NOMO-1 treated with dmso at 0.1 percent for 144 hours (cell line): ENCODE measurements around the gene IQGAP3.
"Not testable (repeated sequence)": the region's sequence is repeated elsewhere in the genome, so short reads cannot be mapped to it uniquely, and the experiment has no call there.

Source experiments
- DNase-seq: peaks from one replicate; lab custom pipeline; 2025; ENCODE audit not compliant: unreplicated experiment; lab: John Stamatoyannopoulos, UW

IQGAP3 gene, protein sequence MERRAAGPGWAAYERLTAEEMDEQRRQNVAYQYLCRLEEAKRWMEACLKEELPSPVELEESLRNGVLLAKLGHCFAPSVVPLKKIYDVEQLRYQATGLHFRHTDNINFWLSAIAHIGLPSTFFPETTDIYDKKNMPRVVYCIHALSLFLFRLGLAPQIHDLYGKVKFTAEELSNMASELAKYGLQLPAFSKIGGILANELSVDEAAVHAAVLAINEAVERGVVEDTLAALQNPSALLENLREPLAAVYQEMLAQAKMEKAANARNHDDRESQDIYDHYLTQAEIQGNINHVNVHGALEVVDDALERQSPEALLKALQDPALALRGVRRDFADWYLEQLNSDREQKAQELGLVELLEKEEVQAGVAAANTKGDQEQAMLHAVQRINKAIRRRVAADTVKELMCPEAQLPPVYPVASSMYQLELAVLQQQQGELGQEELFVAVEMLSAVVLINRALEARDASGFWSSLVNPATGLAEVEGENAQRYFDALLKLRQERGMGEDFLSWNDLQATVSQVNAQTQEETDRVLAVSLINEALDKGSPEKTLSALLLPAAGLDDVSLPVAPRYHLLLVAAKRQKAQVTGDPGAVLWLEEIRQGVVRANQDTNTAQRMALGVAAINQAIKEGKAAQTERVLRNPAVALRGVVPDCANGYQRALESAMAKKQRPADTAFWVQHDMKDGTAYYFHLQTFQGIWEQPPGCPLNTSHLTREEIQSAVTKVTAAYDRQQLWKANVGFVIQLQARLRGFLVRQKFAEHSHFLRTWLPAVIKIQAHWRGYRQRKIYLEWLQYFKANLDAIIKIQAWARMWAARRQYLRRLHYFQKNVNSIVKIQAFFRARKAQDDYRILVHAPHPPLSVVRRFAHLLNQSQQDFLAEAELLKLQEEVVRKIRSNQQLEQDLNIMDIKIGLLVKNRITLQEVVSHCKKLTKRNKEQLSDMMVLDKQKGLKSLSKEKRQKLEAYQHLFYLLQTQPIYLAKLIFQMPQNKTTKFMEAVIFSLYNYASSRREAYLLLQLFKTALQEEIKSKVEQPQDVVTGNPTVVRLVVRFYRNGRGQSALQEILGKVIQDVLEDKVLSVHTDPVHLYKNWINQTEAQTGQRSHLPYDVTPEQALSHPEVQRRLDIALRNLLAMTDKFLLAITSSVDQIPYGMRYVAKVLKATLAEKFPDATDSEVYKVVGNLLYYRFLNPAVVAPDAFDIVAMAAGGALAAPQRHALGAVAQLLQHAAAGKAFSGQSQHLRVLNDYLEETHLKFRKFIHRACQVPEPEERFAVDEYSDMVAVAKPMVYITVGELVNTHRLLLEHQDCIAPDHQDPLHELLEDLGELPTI (N-terminal part only)

DNA sequence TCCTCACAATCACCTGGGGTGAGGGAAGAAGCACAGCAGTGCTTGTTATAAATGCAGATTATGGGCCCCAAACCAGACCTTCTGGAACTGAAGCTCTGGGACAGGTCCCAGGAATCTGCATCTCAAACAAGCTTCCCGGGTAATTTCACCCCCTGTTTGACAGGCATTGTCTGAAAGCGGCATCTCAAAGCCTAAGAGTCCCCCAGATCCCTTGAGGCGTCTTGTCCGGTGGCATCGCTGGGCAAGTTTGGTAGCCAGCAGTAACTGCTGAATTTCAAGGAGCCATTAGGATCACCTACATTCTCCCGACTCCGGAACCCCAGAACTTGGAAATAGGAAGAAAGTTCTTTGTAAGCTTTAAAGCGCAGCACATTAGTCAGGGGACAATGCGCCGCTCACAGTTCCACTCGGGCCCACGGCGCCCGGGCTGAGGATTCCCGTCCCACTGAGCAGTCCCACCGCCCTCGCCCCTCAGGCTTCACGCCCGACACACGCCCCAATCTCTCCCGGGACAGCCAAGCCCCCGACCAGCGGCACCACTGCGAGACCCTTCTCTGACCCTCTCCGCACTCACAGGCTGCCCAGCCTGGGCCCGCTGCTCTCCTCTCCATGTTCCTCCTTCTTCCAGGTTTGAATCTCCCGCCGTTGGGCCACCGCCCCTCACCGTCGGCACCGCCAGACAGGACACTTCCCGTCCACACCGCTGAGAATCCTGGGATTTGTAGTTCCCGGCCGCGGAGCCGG is at the start of gene IQGAP3:
Gene IQGAP3, minus strand, starts transcription at position 647 of the 744 bp plus-strand sequence. Its CDS starts 36 bp downstream, at position 611.
- DNase-seq, result peak; percentile 77

DNA sequence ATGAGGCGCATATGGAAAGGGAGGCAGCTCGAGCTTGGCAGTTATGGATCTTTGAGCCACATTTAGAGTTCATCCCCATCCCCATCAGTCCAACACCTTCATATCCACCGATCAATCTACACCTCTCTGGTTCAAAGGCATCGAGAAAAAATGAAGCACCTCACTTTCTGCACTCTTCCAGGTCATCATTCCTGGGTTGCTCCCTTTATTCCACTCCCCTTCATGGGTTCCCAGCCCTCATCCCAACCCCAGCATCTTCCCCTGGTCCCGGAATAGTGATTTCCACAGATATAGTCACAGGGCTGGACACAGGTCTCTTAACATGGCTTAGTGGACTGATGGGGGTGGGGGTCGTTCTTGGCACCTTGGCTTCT is 47.2 kb upstream of the IQGAP3 start:
- DNase-seq, result no peak

DNA sequence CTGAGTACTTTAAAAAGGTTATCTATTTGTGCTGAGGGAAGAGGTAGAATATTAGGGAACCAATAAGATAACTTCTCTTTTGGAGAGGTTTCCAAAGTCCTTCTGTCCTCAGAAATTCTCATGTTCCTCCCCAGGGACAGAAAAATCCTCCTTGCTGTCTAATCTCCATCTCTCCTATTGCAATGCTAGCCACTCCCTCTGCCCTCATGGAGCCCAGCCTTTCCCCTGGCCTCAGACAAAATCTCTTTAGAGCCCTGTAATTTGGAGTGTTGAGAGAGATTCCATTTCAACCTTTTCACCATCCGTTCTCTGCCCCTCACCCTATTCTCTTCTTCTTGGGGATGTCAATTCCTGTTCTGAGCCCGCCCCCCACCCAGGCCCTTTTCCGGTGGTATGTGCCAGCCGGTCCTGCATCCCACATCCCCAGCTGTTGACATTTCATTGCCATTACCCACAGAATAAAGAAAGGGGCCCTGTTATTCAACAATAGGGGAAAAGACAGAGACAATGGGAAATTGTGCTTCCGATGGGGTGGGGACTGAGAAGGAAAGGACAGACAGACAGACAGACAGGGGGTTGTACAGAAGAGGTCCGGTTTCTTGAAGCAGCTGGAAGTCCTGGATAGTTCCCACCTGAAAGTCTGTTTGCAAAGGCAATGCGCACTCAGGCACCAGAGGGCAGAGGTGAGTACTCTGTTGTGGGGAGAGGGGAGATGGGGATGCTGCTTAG is 46.7 kb upstream of the IQGAP3 start, which contains the start of gene HAPLN2:
Gene HAPLN2, plus strand, starts transcription at position 563 of the 729 bp plus-strand sequence. CDS start 4,076 bp downstream, outside the sequence.
- DNase-seq, result no peak

DNA sequence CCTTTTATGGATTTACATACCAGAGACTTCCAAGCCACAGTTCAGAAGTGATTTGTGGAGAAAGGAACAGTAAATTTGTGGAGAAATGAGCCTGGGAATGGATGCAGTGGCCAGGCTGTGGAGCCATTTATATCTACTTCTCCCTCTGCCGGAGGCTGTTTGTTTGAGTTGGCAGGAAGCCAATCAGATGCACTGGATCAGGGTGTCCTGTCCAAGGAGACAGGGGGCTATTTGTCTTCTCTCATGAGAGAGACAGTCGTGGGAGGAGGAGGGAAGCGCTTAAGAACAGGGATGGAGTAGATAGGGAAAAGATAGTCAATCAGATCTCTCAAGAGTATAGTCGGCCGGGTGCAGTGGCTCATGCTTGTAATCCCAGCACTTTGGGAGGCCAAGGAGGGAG is 44.1 kb upstream of the IQGAP3 start:
- DNase-seq, result no peak

DNA sequence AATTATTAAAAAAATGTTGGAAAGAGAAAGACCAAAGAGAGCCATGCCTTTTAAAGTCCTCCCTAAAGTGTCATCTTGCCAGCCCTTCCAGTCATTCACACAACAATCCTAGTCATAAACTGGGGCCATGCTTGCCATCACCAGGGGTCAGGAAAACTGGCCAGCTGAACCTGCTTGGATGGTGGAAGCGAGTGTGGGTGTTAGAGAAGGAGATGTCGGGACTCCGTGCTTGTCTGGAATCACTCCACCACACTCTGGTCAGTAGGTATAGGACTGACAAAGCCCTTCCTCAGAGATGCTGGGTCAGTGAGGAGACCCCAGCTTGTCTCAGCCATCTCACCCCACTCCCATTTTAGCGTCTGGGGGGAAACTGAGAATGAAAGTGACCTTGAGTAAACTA is 43.6 kb upstream of the IQGAP3 start:
- no peak for DNase-seq

DNA sequence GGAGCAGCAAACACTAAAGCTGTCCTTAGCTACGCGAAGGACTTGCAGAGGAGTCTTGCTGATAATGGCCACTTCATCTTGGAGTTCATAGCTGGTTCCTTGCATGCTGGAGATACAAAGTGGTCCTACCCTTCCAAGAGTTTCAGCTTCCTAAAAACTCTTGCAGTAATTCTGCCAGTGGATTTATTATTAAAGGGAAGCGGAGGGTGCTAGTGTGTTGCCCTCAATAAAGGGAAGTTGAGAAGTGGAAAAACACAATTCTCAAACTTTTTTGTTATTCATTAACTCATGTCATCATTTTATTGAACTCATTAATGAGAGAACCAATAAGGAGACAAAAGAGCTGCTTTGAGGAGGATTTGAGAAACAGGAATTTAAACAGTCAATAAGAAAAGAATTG is 40.3 kb upstream of the IQGAP3 start:
- DNase-seq, result no peak

DNA sequence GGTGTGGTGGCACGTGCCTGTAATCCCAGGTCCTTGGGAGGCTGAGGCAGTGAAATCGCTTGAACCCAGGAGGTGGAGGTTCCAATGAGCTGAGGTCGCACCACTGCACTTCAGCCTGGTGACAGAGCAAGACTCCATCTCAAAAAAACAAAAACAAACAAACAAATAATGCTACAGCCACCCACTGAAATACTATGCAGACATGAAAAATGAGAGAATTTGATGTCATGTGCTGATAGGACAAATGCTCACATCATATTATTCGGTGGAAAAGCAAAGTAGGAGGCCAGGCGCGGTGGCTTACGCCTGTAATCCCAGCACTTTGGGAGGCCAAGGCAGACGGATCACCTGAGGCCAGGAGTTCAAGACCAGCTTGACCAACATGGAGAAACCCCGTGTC is 37.7 kb upstream of the IQGAP3 start:
- DNase-seq, result not testable (repeated sequence)

DNA sequence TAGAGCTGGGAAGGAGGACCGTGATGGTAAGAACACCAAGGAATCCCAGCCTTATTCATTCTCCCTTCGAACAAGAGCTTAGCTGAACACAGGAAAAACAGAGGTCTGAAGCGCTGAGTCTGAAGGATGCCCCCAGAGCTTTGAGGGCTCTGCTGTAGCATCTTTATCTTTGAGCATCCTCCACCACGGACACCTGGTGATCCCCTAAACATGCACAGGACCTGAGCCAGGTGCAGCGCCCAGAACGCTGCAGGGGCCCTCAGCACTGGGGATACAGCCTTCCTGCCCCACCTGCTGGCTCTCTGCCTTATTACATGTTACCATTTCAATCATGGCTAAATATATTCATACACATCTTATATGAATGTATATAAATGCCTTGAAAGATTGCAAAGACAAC is 36.6 kb upstream of the IQGAP3 start:
- no peak for DNase-seq

DNA sequence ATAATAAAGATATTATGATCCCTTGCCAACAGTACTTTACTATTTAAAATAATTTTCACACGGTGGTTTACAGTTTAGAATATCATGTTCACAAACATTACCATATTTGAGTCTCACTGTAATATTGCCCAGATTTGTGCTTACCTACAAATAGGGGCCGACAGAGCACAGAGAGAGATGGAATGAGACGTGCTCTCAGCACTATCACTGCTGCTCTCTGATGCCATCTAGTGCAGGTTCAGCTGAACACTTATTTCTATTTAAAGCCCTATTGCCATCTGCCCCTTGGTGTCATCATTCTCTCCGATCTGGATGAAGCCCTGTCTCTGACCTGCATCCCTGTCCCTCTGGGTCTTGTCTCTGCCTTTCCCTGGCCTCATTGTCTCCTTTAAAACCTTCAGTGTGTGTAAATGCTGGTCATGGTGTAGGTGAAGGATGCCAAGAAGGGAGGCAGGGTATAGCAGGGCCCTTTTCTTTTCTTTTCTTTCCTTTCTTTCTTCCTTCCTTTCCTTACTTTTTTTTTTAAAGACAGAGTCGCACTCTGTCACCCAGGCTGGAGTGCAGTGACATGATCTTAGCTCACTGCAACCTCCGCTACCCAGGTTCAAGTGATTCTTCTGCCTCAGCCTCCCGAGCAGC is 35.8 kb upstream of the IQGAP3 start:
- peak; percentile 69 for DNase-seq

DNA sequence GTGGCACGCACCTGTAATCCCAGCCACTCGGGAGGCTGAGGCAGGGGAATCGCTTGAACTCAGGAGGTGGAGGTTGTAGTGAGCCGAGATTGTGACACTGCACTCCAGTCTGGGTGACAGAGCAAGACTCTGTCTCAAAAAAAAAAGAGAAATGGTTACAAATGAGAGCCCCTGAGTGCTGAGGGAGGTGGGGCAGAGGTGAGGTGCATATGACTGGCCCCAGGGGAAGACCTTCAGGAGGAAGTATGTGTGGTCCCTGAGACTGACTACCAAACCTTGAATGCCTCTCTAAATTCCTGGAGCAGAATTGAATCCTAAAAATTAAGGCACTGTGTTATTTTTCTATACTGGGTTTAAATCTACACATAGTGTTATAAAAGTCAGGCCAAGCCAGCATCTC is 35.0 kb upstream of the IQGAP3 start:
- not testable (repeated sequence) for DNase-seq

DNA sequence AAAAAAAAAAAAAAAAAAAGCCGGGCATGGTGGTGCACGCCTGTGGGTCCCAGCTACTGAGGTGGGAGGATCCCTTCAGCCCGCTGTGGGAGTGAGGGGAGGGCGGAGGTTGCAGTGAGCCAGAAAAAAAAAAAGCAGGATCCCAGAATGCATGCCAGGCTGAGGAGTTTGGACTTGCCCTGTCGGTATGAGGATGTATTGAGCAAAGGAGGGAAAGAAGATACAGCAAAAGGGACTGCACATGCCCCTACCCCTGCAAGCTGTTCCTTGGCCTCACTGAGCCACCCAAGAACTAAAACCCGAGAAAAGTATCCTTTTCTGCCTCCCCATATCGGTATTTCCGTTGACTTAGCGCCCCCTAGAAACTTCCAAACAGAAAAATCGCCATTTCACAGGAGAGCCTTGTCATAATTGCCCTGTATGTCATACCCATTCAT is 30.2 kb upstream of the IQGAP3 start:
- DNase-seq, result no peak

DNA sequence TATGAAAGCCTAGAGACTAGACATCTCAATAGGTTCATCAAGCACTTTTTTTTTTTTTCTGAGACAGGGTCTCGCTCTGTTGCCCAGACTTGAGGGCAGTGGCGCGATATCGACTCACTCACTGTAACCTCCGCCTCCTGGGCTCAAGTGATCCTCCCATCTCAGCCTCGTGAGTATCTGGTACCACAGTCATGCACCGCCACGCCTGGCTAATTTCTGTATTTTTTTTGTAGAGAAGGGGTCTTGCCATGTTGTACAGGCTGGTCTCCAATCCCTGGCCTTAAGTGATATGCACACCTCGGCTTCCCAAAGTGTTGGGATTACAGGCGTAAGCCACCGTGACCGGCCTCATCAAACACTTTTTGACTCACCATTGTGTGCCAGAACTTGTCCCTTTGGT is 29.5 kb upstream of the IQGAP3 start:
- DNase-seq, result no peak

DNA sequence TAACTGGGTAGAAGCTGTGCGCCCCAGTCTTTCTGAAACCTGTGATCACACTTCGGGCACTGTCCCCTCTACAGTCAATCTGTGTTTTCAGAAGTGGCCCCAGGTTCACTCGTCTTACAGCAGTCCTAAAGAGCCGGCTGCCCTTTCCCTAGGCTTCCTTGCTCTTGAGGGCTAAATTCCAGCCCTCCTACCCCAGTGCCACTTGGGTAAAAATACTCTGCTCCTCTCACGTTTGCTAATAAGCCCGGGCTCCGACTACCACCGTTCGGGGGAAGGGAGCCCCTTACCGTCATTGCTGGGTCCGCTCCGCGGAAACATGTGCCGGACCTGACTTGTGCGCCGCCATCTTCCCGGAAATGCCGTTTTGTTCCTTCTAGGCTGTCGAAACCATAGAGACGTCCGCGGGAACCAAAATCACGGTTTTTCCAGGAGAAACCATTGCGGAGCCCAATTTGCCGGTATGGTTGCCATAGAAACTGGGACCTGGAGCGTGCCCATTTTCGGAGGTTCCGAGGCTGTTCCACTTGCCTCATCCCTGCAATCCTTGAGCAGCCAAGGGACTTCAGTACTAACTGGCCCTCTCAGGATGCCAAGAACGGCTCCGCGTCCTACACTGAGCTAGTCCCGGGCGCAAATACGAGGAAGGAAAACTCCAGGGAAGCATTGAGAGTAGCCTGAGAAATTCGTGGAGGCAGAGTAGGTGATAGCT is 28.9 kb upstream of the IQGAP3 start, which contains the start of gene GPATCH4:
Gene GPATCH4, minus strand, starts transcription at position 358 of the 709 bp plus-strand sequence.
- peak; percentile 49 for DNase-seq

DNA sequence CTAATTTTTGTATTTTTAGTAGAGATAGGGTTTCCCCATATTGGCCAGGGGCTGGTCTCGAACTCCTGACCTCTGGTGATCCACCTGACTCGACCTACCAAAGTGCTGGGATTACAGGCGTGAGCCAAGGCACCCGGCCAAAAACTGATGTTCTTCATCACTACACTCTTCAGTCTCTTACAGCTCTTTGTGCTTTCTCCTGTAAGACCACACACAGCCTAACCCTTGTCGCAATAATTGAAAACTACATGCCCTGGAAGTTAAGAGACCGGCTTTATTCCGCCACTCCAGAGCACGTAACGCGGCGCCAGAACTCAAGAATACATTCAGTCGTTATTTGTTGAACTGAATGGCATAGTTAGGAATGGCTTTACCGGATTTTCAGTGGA is 28.4 kb upstream of the IQGAP3 start:
- DNase-seq, result no peak

DNA sequence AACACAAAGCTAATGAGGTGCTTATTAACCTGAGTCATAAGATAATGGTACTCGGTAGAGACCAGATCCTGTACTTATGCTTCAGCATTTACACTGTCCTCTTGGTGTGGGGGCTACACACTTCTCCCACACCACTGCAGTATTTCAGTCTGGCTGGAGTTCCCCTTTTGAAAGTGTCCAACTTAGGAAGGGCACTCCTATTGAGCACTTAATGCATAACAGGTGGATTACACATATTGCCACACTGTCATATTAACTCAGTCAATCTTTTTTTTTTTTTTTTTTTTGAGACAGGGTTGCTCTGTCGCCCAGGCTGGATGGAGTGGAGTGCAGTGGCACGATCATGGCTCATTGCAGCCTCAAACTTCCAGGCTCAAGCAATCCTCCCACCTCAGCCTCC is 27.4 kb upstream of the IQGAP3 start:
- peak; percentile 73 for DNase-seq

DNA sequence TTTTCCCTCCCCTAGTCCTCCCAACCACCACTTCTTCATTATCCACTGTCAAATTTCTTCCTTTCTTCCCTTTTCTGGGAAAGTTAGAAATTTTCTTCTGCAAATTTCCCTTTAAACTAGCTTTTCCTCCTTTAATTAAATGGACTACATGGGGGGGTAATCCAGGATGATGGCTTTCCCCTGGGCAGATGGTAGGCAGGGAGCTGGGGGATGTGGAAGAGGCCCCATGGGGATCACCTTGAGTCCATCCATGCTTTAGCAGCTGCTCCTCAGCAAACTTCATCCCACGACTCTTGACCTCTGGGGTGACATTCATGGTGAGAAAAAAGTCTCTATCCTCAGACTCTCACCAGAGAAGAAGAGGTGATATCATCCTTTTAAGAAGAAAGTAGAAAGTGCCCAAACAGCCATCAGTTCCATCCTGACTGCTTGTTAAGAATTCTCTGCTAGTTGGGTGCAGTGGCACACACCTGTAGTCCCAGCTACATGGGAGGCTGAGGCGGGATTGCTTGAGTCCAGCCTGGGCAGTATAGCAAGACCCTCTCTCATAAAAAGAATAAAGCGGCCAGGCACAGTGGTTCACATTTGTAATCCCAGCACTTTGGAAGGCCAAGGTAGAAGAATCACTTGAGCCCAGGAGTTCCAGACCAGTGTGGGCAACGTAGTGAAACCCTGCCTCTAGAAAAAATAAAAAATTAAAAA is 26.5 kb upstream of the IQGAP3 start:
- DNase-seq, result no peak

DNA sequence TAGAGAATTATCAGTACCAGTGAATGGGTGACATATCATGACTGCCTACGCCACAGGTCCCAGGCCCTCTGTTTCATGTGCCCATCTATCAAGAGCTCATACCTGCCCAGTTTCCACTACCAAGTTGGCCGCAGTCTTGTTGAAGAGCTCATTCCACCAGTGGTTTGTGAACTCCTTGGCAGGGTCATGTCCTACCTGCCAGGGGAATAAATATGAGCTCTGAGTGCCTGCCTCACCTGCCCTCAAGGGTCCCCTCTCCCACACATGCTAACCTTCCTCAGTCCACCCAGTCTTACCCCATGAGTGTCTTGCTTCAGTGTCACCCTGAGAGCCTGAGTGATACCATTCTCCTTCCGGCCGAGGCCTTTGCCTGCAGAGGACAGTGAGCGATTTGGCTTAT is 25.8 kb upstream of the IQGAP3 start:
- DNase-seq, result no peak

DNA sequence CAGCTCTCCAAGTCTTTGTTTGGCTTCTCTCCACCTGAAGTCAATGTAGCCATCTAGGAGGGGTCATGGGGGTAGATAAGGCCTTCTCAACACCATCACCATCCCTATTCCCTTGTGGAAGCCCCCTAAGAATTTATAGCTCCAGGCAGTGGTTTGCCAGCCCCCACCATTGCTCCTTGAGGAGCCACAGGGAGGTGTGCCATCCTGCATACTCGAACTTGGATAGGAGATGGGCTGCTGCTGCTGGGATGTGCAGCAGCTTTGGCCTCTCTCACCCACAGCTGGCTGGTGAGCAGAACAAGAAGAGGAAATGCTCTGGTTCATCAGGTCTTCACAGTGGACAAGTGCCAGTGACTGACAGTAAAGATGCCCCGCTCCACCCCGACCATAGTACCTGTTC is 24.1 kb upstream of the IQGAP3 start:
- no peak for DNase-seq
